CD4-positive, alpha-beta T cell treated with Interleukin-17A for 1 hour (primary cell): ENCODE measurements around the gene MYBL2.
A peak's percentile ranks its signal among the peaks of the same experiment; 100 is the strongest.

Source experiments
- DNase-seq: peaks from one replicate; pipeline ENCODE4 v3.0.0-alpha.2; 2020

Gene MYBL2

GRCh38 chr20:43724383-43724782 is 57.5 kb downstream of the MYBL2 start:
- DNase-seq: no peak

GRCh38 chr20:43725666-43726065 is 58.8 kb downstream of the MYBL2 start:
- no peak for DNase-seq

GRCh38 chr20:43726333-43726732 is 59.4 kb downstream of the MYBL2 start:
- DNase-seq: no peak

- DNase-seq: no peak
These were observed 60.0 kb downstream of the MYBL2 start, which contains the start of gene GTSF1L for GRCh38 chr20:43726811-43727338. TSS of gene GTSF1L (minus strand) at chr20:43727002. CDS start at chr20:43726694, 308 bp downstream.

- DNase-seq: peak; percentile 64
These were observed 61.2 kb downstream of the MYBL2 start for GRCh38 chr20:43727980-43728590.

- no peak for DNase-seq
These were observed 61.9 kb downstream of the MYBL2 start for GRCh38 chr20:43728686-43729255.

- no peak for DNase-seq
These were observed 64.6 kb downstream of the MYBL2 start for GRCh38 chr20:43731469-43731868.

- no peak for DNase-seq
These were observed 65.0 kb downstream of the MYBL2 start for GRCh38 chr20:43731927-43732326.

GRCh38 chr20:43736588-43737158 is 69.8 kb downstream of the MYBL2 start:
- peak; percentile 30 for DNase-seq

GRCh38 chr20:43737925-43738324 is 71.0 kb downstream of the MYBL2 start:
- no peak for DNase-seq

GRCh38 chr20:43739148-43739749 is 72.3 kb downstream of the MYBL2 start:
- no peak for DNase-seq

- DNase-seq: no peak
These were observed 73.7 kb downstream of the MYBL2 start for GRCh38 chr20:43740642-43741041.

GRCh38 chr20:43744151-43744611 is 77.3 kb downstream of the MYBL2 start:
- DNase-seq: no peak

GRCh38 chr20:43744966-43745730 is 78.2 kb downstream of the MYBL2 start:
- no peak for DNase-seq

GRCh38 chr20:43746344-43747137 is 79.6 kb downstream of the MYBL2 start:
- no peak for DNase-seq

- DNase-seq: no peak
These were observed 81.4 kb downstream of the MYBL2 start for GRCh38 chr20:43748274-43748673.

- peak; percentile 72 for DNase-seq
These were observed 82.9 kb downstream of the MYBL2 start for GRCh38 chr20:43749734-43750294.

GRCh38 chr20:43750774-43751166 is 83.9 kb downstream of the MYBL2 start:
- DNase-seq: no peak

- peak; percentile 37 for DNase-seq
These were observed 84.5 kb downstream of the MYBL2 start for GRCh38 chr20:43751167-43752050.

- DNase-seq: no peak
These were observed 85.1 kb downstream of the MYBL2 start for GRCh38 chr20:43752051-43752360.
